Prostate gland (tissue), 2 donors: ENCODE measurements around the gene PXT1. TPM values are rescaled to one million over a fixed set of nuclear protein-coding genes. Genes with fewer than 3 reads are reported as not detected.
A peak's percentile ranks its signal among the peaks of the same experiment; 100 is the strongest.

Experiments used
- DNase-seq: peaks from one replicate; pipeline ENCODE4 v3.0.0-alpha.2; 2019; ENCODE audit warnings: low spot score
- H3K27ac ChIP-seq, 2 donors: fragments of 200-600 bp; sonication (generic); 2 replicates each; pipeline ENCODE4 v1.5.1; 2017 to 2019
- H3K27me3 ChIP-seq: fragments of 200-600 bp; sonication (generic); replicated peaks from 2 replicates; pipeline ENCODE4 v1.5.1; 2019; ENCODE audit not compliant: insufficient read depth
- H3K36me3 ChIP-seq, 2 donors: fragments of 200-600 bp; sonication (generic); 1 replicate in 1 of 2; 2 replicates in 1 of 2; pipeline versions ENCODE4 v1.5.1 to v1.8.1; 2017 to 2019
- H3K4me1 ChIP-seq: fragments of 200-600 bp; sonication (generic); replicated peaks from 2 replicates; pipeline ENCODE4 v1.5.1; 2019
- H3K4me3 ChIP-seq, 2 donors: fragments of 200-600 bp; sonication (generic); 2 replicates each; pipeline ENCODE4 v1.5.1; 2017 to 2019
- H3K9me3 ChIP-seq: fragments of 200-600 bp; sonication (generic); 2 replicates; pipeline ENCODE4 v1.5.1; 2017
- POLR2A ChIP-seq: fragments of 450-650 bp; IDR thresholded peaks from one replicate; pipeline ENCODE4 v1.6.1; 2016; ENCODE audit warnings: antibody characterized with exemption, mild to moderate bottlenecking
- POLR2AphosphoS5 ChIP-seq: sonication (generic); formaldehyde crosslinking; IDR thresholded peaks from one replicate; pipeline ENCODE4 v1.6.1; 2017; ENCODE audit warnings: antibody characterized with exemption
- WGBS: methylation state at CpG from one replicate; pipeline ENCODE4 v1.1.5; 2018; 5-methylcytosine and 5-hydroxymethylcytosine counted together
- intact Hi-C: fragments of 100-400 bp; cut with DNase I; formaldehyde crosslinking; loops from one replicate; pipeline ENCODE4 v1.14.2; 2022
- total RNA-seq, 2 donors: library from RNA; depleted of rRNA; stranded (reverse); fragments of >200 nt; gene quantifications; one replicate each; pipeline ENCODE4 v1.1.0, GENCODE V29; 2016
- TF ChIP-seq, protein P1 (sequence below), 4 experiments: fragments of 200-600 bp in 2 of 4; fragments of 450-650 bp in 2 of 4; sonication (generic) in 2 of 4; IDR thresholded peaks; 1 replicate in 3 of 4; 2 replicates in 1 of 4; pipeline ENCODE4 v1.5.1; 2016 to 2019; ENCODE audit warnings: antibody characterized with exemption in 4 of 4, mild to moderate bottlenecking in 2 of 4, moderate library complexity in 2 of 4

PXT1 gene
- total RNA-seq, 2 donors from 2014 or later, result 6.3 TPM; not detected in 1

DNA sequence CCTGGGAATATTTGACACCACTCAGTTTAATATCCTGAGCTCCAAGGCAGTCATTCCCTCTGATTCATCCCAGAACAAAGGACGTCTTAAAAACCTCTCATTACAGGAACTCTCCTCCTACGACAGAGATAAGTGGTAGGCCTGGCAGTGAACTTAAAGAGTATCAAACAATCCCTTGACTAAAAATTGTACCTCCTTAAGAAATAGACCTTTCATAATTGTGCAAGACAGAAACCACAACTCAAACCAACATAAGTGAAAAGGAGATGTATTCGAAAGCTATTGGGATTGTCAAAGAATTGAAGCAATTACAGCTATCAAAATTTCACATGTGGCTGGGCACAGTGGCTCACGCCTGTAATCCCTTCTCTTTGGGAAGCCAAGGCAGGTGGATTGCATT is 86.8 kb downstream of the PXT1 start:
- Histone ChIP-seq H3K9me3 (no peaks in the 10 kb centered on the region), H3K4me3 (no peak overlapping the region), H3K4me1 (no peaks in the 10 kb centered on the region), H3K27me3 (no peaks in the 10 kb centered on the region), H3K36me3 (no peaks in the 10 kb centered on the region), H3K27ac (no peak overlapping the region)
- 79% methylated on average over 4 of the region's 4 CpGs for WGBS
- DNase-seq, result no peak
- TF ChIP-seq POLR2AphosphoS5 (no peak), POLR2A (no peak)
- TF ChIP-seq, protein P1, sequence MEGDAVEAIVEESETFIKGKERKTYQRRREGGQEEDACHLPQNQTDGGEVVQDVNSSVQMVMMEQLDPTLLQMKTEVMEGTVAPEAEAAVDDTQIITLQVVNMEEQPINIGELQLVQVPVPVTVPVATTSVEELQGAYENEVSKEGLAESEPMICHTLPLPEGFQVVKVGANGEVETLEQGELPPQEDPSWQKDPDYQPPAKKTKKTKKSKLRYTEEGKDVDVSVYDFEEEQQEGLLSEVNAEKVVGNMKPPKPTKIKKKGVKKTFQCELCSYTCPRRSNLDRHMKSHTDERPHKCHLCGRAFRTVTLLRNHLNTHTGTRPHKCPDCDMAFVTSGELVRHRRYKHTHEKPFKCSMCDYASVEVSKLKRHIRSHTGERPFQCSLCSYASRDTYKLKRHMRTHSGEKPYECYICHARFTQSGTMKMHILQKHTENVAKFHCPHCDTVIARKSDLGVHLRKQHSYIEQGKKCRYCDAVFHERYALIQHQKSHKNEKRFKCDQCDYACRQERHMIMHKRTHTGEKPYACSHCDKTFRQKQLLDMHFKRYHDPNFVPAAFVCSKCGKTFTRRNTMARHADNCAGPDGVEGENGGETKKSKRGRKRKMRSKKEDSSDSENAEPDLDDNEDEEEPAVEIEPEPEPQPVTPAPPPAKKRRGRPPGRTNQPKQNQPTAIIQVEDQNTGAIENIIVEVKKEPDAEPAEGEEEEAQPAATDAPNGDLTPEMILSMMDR (IDR thresholded peaks at IDR 0.05), result no peak
- intact Hi-C loops, result loop anchor here (10.0 kb wide), 1 partner anchor 231 kb away; no protein-coding TSS in a partner anchor

DNA sequence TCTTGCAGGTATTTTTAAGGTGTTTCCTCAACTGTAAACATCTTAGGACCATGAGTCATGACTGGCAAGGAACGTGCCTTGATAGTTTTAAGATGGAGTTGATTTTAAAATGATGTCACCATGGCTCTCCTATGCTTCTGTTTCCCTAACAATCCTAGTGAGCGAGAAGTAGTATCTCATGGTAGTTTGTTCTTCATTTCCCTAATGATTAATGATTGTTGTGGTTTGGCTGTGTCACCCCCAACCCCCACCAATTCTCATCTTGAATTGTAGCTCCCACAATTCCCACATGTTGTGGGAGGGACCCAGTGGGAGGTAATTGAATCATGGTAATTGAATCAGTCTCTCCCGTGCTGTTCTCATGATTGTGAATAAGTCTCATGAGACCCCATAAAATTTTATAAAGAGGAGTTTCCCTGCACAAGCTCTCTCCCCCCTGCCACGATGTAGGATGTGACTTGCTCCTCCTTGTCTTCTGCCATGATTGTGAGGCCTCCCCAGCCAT is 89.2 kb downstream of the PXT1 start:
- intact Hi-C loops, result loop anchor here (10.0 kb wide), 1 partner anchor 229 kb away; no protein-coding TSS in a partner anchor
- H3K4me3 ChIP-seq, result no peak overlapping the region
- H3K27ac ChIP-seq, result no peak overlapping the region
- H3K36me3 ChIP-seq, result no peaks in the 10 kb centered on the region
- H3K4me1 ChIP-seq, result no peaks in the 10 kb centered on the region
- no peaks in the 10 kb centered on the region for H3K27me3 ChIP-seq
- TF ChIP-seq POLR2AphosphoS5, result peak; percentile 21
- TF ChIP-seq POLR2A, result no peak
- TF ChIP-seq, protein P1 (IDR thresholded peaks at IDR 0.05), result no peak
- WGBS, result 52% methylated on average over 4 of the region's 4 CpGs
- H3K9me3 ChIP-seq, result no peaks in the 10 kb centered on the region
- no peak for DNase-seq

DNA sequence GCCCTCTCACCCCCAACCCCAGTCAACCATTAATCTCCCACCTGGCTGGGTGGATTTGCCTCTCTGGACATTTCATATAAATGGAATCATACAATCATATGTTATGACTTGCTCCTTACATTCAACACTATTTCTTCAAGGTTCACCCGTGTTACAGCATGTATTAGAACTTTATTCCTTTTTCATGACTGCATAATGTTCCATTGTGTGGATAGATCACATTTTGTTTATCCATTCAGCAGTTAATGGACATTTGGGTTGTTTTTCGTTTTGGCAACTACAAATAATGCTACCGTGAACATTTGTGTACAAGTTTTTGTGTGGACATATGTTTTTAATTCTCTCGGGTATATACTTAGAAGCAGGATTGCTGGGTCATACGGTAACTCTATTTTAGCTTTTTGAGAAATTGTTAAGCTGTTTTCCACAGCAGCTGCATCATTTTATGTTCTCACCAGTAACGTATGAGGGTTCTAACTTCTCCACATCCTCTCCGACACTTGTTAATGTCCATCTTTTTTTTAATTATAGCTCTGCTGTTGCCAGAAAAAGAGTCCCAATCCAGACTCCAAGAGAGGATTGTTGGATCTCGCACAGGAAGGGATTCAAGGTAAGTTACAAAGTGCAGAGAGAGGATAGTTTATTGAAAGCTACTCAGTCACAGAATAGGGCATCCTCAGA is 90.0 kb downstream of the PXT1 start:
- no peak overlapping the region for H3K4me3 ChIP-seq
- H3K27ac ChIP-seq, result no peak overlapping the region
- H3K4me1 ChIP-seq, result no peaks in the 10 kb centered on the region
- no peak for DNase-seq
- H3K27me3 ChIP-seq, result no peaks in the 10 kb centered on the region
- intact Hi-C loops, result loop anchor here (10.0 kb wide), 1 partner anchor 228 kb away; no protein-coding TSS in a partner anchor
- no peaks in the 10 kb centered on the region for H3K36me3 ChIP-seq
- H3K9me3 ChIP-seq, result no peaks in the 10 kb centered on the region
- TF ChIP-seq, protein P1 (IDR thresholded peaks at IDR 0.05), result no peak
- TF ChIP-seq POLR2A (no peak), POLR2AphosphoS5 (no peak)
- WGBS, result 91% methylated on average over 8 of the region's 8 CpGs

DNA sequence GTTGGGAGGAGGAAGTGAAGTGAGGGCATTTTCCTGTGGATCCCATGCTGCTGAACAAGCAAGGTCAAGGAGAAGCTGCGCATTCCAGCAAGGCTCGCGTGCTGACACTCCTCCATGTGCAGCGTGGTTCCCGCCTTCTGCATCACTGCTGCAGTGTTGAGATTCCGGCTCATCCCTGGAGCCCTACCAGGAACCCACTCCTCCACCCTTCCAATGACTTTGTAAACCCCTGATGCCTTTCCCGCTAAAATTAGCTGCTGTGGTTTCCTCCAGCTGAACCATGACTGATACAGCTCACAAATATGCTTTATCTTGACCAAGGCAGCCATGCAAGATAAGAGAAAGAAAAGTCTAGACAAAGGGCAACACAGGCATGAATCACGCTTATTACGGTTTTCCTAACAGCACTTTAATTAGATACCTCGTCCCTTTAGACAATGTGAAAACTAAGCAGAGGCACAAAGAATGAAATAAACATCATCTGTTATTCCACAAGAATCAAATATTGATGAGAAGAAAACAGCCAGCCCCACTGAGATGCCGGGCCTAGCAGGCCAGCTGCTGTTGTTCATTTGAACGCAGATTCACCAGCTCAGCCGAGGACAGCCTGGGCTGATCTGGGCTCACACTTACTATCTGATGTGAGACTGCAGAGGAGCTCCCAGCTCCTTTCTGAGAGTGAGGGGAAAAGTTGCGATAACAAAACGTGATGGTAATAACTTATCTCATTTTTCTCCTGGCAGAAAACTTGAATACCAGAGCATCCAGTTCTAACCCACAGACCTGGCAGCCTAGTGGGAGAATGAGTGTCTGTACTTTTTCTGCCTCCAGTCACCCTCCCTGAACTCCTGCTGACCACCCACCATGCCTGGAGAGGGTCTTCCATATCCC is 91.7 kb downstream of the PXT1 start:
- Histone ChIP-seq H3K36me3 (no peaks in the 10 kb centered on the region), H3K4me1 (no peaks in the 10 kb centered on the region), H3K27ac (no peak overlapping the region), H3K9me3 (no peaks in the 10 kb centered on the region), H3K4me3 (no peak overlapping the region), H3K27me3 (no peaks in the 10 kb centered on the region)
- WGBS, result 78% methylated on average over 15 of the region's 15 CpGs
- TF ChIP-seq, protein P1 (IDR thresholded peaks at IDR 0.05), result no peak
- intact Hi-C loops, result loop anchor here (10.0 kb wide), 1 partner anchor 226 kb away; no protein-coding TSS in a partner anchor
- no peak for DNase-seq
